HG03439 (cell line): ENCODE results near the gene PELO.
A peak's percentile ranks its signal among the peaks of the same experiment; 100 is the strongest.

Experiments used
- ATAC-seq: cut with Tn5 transposase; IDR thresholded peaks from one replicate; pipeline ENCODE4 v1.9.1; 2021; ENCODE audit warnings: mild to moderate bottlenecking, moderate library complexity; ENCODE audit not compliant: unreplicated experiment

The PELO gene

DNA sequence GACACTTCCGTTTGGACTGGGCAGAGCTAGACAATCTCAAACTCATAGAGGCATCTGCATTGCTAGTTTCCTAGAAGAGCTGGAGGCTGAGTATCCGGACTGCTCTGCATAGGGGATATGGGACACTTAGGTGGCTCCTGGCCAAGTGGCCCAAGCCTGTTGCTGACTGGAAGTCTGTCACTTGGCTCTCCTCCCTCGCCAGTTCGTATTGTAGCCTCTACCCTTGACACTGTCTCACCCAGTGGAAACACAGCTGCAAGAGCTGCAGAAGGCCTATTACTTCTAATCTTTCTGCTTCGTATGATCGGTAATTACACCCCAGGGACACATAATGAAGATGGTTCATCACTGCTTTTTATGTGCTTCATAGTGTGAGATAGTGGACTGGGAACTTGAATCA lies 34.7 kb downstream of the PELO start:
- ATAC-seq = no peak

DNA sequence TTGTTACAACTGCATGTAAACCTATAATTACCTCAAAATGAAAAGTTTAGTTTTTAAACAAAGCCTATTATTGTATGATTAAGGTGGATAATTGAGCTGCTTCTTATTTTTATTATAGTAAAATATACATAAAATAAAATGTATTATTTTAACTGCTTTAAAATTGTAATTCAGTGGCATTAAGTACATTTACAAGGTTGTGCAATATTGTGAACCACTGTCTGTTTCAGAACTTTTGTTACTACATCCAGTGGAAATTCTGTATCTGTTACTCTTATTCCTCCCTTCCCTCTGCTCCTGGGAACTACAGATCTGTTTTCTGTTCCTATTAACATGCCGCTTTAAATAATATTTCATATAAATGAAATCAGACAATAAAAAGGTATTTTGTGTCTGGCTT lies 37.1 kb downstream of the PELO start:
- ATAC-seq = no peak

GRCh38 chr5:52825826-52826225 lies 38.1 kb downstream of the PELO start:
- peak; percentile 98 for ATAC-seq

- ATAC-seq = no peak
Observed at GRCh38 chr5:52827815-52828214, 40.1 kb downstream of the PELO start.

DNA sequence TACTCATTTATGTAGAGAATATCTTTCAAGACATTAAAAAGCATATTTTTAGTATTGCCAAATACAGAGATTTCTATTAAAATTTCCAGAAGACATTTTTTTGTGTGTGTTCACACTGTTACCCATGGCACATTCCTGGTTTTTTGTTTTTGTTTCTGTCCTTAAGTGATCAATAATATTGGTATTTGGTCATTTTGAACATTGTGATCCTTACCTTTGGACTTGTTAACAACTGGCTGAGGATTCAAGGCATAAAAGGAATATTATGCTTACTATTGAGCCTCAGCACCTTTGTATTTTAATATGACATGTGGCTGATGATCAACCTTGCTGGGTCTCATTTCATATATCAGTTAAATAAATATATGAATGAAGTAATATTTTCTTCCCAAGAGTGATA lies 41.9 kb downstream of the PELO start:
- no peak for ATAC-seq

DNA sequence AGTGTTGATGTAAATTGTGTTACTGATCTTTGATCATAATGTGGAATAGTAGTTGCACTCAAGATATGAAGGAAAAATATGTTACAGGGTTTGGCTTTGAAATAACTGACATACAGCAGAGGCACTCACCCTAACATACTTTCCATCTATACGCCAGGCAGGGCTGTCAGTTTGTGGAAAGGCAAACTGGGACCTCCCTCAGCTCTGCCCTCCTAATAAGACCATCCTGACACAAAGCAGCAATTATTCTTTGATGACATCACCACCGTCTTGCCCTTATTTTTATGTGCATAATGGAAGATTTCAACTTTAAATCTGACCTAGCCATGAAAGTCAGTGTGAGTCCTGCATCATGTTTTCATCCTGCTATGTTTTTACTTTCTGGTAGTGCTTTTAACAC lies 42.9 kb downstream of the PELO start:
- no peak for ATAC-seq

DNA sequence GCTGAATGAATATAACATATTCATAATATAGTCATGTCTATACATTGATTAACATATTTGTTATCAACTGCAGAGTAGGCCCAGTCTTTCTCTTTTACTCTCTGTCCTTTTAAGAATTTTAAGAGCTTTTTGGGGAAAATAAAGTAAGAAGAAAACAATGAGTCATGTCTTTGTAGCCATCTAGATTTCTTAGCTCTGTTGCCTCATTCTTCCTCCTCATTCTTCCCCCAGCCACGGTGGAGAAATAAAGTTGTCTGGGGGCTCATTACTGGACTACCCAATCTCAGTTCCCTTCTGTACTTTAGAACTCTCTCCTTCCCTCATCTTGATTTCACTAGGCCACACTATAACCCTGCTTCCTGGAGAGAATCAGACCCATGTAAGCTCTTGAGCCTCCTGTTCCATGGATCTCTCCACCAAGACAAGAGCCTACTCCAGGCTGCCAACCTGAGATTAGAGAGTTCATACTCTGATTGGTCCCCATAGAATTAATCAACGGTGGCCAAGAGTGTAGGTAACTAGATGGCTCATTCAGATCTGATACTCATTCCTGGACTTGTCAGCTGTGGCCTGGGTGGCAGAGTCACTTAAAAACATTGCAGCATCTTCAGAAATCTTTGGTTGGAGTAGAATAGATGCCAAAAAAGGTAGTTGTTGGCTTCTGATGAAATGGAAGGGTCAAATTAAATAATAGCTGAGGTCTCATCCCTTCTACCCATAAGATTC lies 44.2 kb downstream of the PELO start:
- ATAC-seq = no peak

- ATAC-seq = no peak
Observed at GRCh38 chr5:52834320-52834719, 46.6 kb downstream of the PELO start.

- ATAC-seq = no peak
Observed at GRCh38 chr5:52837068-52837467, 49.4 kb downstream of the PELO start.
